T-helper 9 cell (primary cell): ENCODE measurements around the gene PLCL1.

Experiments
- DNase-seq: peaks from one replicate; pipeline ENCODE4 v3.0.0-alpha.2; 2020

Gene PLCL1

DNA sequence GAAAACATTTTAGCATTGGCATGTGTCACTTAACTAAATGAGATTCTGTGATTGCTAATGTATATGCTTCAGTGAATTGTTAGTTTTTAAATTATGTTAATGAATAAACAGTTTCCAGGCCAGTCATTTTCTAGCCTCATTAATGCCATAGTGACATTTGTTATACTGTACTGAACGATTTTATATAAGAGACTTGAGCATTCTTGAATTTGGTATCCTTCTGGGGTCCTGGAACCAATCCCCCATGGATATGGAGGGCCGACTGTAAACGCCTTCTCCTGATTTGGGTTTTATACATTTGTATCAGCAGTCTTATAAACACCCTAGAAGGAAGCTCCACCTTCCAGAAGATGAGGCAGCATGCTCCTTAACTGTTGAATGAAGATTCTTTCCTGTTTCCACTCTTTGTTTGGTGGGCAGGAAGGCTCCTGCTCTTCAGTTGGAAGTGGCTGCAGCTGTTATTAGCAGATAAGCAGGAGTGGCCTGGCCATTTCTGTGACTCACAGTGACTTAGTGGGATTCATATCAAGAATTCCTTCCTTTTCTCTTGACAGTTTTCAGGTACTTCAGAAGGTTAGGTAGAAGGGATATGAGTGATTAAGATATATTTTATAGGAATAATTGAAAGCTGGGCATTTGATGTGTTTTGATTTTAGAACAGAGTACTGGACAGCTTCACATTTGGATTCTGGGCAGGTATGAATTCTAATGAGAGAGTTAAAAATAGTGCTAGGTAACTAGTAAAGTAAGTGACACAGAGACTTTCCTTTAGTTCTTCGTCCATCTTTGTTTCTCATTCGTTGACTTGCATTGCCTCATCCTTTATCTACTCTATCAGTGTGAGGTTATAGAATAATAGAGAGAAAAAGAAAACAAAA is 124.9 kb downstream of the PLCL1 start:
- no peak for DNase-seq

DNA sequence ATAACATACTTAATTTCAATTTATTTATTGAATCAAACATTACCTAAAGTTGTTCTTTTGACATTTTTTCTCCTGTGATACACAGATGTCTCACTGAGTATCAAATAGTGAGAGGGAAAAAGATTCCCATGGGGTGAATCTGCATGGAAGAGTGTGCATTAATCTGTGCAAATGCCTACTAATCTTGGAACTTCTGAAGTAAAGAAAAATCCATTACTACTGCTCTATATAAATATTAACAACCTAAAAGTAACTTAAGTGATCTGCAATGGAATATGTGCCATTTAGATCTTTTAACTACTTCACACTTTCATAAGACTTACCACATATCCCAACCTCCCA is 125.5 kb downstream of the PLCL1 start:
- no peak for DNase-seq

DNA sequence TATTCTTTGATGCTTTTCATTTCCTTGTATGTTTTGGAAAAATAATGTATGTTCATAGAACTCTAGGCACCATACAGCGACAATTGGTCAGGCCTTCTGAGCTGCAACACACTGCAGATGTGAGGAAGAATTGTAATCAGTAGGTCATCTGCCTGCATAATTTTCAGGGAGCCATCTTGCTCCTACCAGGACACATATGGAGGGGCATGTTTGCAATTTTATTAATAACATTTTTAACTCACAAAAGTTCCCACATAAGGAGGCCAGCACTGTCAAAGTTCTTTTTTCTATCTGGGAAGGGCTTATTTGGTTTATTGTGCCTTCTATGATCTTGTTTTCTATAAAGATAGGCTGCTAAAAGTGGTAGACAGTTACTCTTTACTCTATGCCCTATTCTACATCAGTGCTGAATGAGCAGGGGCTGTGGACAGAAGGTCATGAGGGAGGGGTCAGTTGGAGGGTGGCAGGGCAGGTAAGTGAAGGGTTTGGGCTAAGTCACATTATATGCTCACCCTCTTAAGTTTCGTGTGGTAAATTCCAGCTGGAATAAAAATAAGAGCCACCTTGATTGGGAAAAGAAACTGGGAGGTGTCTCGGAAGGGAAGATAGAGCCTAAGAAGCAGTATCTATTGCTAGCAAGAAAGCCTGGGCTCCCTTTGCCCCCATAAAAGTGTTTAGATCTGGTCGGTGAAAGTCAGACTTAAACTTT is 126.3 kb downstream of the PLCL1 start:
- DNase-seq = no peak

DNA sequence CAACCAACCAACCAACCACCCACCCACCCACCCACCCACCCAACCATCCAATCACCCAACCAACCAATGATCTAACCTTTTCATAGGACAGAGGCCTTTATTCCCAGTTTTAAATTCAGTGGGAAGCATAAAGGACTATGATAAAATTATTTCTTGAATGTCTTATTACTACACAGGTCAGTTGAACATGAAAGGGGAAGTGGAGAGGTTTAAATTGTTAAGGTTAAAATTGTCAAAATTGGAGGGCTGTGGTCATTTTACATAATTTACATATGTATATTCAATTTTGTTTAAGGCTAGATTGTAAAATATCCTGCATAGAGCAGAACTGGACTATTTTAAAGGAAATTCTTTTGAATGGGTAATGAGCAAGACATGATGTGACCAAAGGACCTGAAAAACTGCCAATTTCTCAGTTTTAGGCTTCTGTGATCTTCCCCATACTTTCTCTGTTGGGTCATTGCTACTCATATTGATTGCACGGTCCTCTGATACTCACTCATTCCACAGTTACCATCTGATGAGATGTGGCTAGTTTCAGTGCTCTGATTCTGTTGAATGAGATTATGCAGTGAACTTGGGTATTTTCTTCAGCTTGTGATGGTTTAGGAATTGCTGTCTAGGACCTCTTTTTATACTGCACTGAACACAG is 127.4 kb downstream of the PLCL1 start:
- DNase-seq = no peak

DNA sequence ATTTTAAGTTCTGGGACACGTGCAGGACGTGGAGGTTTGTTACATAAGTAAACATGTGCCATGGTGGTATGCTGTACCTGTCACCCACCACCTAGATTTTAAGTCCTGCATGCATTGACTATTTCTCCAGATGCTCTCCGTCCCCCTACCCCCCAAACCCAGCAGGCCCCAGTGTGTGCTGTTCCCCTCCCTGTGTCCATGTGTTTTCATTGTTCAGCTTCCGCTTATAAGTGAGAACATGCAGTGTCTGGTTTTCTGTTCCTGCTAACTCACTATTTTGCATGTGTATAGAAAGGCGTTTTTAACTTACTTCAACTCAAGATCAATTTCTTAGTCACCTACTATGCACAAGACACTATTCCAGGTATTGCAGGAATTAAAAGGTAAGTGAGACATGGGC is 128.0 kb downstream of the PLCL1 start:
- DNase-seq = no peak

DNA sequence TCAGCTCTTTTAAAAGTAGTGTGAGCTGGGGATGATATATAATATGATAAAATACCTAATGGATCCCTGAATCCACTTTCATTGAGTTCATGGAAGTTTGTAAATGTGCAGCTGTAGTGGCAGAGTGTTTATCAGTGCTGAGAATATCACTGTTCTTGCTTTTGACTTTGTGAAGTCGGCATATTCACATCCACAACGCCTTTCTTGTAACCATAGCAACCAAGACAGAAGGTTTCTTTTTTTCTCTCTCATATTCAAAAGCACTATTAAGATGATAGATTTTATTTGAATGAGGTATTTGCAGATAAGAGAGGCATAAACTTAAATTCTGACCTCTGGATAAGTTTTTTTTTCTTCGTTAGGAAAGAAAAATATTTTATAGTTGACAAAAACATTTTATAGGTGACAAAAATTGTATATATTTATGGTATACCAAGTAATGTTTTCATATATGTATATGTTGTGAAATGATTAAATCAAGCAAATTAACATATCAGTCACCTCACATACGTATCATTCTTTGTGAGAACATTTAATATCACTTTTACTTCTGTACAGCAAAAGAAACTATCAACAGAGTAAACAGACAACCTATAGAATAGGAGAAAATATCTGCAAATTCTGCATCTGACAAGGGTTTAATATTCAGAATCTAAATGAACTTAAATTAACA is 130.0 kb downstream of the PLCL1 start:
- DNase-seq = no peak

DNA sequence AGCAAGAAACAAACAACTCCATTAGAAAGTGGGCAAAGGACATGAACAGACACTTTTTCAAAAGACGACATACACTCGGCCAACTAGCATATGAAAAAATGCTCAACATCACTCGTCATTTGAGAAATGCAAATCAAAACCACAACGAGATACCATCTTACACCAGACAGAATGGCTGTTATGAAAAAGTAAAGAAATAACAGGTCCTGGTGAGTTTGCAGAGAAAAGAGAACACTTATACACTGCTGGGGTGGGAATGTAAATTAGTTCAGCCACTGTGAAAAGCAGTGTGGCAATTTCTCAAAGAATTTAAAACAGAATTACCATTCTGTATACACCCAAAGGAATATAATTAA is 130.5 kb downstream of the PLCL1 start:
- no peak for DNase-seq

DNA sequence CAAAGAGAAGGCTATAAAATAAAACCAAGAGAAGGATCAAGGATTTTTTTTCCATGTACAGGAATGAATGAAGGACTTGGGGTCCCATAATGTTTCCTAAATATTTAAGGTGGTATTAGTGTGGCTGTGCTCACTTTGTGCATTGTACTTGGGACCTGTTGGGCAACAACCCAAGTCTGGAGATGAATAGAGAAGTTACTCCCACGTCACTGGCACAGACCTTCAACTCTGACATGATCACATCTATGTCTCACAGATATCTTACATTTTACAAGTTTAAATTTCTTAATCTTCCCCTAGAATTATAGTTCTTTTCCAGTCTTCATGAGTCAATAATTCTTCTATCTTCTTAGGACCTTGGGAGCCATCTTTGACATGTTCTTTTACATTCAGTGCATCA is 133.4 kb downstream of the PLCL1 start:
- DNase-seq = no peak

DNA sequence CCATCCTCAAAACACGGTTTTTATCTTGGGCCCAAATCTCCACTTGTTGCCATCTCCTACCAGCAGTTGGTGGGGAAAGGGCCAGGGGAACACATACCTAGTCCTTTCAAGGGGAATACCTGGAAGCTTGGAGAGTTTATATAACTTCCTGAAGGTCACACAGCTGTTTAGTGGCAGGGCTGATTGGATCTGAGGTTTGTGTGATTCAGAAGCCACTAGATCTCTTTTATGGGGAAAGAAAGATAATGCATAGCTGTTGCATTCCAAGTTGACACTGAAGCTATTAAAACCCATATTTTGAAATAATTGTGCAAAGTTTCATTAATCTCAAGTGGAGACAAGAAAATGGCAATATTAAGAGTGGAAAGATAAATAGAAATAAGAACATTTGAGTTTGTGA is 134.2 kb downstream of the PLCL1 start:
- no peak for DNase-seq

DNA sequence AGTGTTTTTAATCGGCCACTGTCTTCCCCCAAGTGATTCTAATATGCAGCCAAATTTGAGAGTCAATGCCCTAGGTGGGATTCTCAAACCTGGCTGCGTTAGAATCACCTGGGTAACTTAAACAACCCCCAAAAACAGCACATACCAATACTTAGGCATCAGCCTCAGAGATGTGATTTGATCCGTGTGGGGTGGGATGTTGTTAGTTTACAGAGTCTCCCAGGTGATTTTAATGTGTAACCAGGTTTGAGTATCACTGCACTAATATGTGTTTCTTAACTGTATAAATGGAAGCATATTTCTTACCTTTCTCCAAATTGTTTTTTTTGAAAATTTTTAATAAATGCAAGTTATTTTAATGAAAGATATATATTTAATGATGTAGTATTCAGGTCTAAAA is 135.4 kb downstream of the PLCL1 start:
- DNase-seq = no peak

DNA sequence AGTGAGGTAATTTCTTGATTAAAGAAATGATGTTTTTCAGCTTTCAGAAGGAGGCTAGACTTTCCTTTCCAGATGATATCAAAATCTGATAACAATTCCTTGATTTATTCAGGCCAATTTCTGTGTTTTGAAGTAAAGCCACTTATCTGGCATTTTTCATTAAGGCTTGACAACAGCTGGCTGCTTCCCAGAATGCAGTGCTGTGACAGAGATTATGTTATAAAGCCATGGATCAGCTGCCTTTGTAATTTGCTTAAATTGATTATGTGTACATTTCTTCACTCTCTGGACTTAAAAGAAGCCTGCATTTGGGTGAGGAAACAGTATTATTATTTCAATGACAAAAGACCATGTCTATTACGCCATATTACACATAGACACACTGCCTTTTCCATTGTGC is 136.0 kb downstream of the PLCL1 start:
- no peak for DNase-seq

DNA sequence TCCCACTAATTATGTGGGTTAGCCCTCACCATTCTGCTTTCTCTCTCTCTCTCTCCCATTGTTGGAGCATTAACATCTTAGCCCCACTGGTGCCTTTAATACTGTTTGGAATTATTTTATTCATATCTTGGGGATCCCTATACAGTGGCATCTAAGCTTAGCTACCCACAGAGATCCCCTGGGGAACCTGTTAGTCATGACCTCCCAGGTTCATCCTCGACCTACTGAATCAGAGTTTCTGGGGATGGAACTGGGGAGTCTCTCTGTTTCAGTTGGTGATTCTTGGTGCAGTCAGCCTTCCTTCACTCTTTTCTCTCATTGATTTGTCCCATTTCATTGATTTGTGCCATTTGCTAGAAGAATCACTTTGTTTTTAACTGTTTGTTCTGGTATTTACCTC is 137.3 kb downstream of the PLCL1 start:
- DNase-seq = no peak

DNA sequence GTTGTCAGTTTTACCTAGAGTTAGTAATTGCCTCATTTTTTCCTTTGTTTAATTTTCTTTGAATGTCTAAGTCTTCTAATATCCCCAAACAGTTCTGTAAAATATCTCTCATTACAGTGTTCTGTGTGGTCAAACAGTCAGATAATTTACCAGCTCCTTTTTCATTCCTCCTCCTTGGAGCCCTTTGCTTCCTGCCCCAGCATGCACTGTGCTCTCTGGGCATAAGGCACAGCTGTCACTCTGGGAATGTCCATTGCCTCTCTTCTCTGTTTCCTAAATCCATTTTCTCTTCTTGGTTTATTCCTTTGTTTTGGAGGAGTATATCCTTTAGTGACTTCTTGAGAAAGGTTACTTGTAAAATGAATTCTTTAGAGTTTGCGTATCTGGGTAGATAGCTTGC is 139.3 kb downstream of the PLCL1 start:
- DNase-seq = no peak

DNA sequence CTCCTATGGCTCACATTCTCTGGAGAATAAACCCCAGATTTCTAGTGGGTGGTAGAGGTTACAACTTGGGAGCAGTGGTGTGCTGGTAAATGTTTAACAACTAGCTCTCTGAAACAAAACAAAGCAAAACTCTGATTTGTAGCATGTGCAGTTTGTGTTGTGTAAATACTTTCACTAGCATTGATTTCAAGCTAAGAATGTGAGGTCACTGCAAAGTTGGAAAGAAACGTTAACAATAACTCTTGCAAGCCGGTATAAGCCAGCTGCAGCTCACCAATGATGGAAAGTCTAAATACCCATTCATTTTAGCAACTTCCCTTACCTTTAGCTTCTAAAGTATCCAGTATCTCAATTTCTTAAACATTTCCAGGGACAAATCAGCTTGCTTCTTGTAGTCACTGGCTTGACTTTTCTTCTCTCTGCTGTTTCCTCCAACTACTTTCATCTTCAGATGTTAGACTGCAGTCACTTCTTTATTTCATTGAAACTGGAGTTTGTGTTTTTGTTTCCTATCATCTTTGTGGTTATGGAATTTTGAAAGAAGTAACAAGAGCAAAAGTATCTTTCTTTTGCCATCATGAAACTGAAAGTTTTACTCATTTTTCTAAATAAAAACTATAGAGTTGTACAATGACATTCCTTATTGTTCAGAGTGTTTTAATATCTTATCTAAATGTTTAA is 140.2 kb downstream of the PLCL1 start:
- DNase-seq = no peak

DNA sequence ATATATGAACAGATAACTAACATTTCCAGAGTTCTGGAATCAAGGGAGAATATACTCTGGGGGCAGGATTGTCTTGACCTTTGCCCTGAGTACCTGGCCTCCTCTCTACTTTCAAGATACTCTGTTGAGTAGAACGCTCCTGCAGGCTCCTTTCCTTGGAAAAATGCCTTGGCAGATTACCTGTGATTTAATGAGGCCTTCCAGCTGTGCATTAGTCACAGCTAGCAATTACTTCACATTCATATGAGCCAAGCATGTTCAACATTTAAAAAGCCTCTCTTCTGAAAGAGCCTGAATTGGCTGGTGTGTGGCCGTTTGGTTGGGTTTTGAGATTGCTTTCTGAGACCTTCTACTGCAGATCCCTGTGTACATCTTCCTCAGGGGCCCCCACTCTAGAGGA is 142.2 kb downstream of the PLCL1 start:
- DNase-seq = no peak

DNA sequence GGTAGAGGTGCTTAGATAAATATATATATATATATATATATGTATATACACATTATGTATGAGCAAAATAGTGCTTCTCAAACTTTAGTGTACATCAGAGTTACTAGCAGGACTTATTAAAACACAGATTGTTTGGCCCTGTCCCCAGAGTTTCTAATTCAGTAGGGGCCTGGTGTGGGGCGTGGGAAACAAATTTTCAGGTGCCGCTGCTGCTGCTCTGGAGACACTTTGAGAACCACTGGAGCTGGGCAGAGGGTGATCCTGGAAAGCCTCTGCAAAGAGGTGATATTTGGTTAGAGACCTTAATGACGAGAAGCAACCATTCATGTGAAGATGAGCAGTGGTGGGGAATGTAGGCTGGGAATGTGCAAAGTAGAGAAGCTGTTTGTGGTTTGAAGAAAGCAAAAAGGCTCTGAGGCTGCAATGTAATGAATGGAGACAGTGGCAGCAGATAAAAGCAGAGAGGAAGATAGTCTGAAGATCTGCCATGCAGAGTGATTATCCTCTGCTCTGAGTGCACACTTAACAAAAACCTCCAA is 142.9 kb downstream of the PLCL1 start:
- no peak for DNase-seq

DNA sequence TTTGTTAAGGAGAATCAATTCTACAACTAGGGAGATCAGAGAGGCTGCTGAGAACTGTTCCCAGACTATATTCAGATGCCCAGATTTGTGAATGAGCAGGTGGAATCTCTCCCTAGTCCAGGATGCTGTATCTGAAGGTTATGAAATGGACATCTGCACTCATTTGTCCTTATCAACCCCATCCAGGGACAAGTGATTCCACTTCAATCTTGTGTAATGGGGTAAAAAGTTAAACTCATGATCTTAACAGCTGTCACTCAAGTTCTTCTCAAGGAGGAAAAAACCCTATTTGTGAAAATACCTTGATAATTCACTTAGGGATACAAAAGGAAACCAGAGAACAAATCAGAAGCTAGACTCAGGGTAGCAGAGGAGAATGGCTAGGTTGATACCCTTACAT is 144.8 kb downstream of the PLCL1 start:
- no peak for DNase-seq

DNA sequence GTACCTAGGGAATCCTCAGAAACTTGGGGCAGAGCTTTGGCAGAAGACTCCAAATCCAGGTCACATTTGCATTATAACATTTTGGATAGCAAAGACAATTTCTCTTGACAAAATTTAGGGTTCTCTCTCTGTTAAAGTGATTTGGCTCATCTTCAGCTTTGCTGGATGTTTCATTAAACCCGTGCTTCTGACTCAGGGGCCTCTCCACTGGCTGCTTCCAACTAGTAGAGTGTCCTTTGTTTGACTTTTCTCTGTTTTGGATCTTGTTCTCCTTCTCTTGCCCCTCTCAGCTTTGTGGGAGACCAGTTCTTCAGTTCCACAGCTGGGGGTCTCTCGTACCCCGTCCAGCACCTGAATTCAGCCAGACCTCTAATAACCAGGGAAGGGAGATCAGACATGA is 145.6 kb downstream of the PLCL1 start:
- DNase-seq = no peak

DNA sequence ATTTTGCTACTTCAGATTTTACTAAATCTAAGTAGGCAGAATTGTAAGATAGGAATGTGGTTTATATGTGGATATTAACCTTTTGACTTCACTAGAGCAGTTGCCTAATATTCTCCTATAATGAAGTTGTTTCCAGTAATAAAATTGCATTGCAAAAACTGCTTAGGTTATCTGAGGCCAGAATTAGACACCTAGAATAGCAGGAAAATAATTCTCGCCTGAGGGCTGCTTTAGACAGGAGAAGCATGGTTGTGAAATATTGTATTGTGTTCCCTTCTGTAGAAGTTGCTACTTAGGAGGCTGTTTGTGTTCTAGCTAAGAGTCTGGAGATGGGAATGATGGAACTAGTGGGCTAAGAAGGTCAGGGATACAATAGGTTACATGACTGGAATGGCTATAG is 146.3 kb downstream of the PLCL1 start:
- no peak for DNase-seq

DNA sequence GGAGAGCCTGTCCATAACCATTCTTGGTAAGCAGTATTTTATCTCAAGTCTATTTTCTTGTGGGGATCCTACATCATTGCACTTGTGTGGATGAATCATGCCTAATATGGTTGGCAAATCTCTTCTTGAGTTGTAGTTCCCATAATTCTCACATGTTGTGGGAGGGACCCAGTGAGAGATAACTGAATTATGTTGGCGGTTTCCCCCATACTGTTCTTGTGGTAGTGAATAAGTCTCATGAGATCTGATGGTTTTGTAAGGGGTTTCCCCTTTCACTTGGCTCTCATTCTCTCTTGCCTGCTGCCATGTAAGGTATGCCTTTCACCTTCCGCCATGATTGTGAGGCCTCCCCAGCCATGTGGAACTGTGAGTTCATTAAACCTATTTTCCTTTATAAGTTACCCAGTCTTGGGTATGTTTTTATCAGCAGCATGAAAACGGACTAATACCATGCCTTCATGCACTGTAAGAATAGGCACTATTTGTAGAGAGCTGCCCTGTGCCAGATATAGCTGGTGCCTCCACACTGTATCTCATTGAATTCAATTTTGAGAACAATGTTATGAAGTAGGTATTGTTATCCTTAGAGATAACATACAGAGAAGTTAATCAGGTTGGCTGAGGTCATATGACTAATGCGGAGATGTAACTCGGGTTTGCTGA is 148.3 kb downstream of the PLCL1 start:
- DNase-seq = no peak

DNA sequence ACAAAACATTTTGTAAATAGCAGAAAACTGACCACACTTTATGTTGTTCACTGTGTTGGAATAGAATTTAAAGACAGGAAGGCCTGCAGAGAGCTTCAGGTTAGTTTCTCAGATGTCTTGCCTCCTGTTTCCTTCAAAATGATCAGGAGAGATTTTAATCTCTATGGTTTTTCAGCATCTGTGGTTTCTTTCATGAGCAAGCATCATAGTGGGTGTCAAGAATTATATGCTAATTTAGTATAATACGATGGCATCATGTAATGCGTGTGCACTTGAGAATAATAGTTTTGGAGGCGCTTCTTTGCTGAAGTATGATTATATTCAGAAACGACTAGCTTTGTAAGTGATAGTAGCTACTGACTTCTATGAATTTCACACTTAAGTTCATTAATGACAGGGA is 149.9 kb downstream of the PLCL1 start:
- no peak for DNase-seq

DNA sequence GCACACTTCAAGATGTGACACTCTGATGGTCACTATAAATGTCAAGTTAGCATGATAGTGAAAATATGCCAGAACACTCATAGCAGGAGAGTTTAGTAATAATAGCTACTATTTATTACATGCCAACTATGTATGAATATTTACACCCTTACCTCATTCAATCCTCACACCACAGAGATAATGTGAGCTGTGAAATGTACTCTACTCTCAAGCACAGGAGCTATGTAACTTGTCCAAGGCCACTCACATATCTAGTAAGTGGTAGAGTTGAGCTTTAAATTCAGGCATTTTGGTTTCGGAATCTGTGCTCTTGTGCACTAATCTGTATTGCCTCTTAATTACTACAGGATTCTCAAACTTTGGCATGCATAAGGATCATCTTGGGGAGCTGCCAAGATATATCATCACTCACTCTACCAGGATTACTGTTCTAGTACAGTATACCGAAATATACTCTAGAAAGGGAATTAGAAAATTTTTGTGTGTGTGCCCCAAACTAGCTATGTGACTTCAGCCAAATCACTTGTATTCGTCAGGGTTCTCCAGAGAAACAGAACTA is 154.3 kb downstream of the PLCL1 start:
- DNase-seq = no peak
